Mononuclear cell (primary cell): ENCODE data around the gene SPTB. TPM values are rescaled to one million over a fixed set of nuclear protein-coding genes. Genes with fewer than 3 reads are reported as not detected.

Experiments
- H3K27me3 ChIP-seq: 2 replicates; pipeline ENCODE4 v1.6.0; 2011; ENCODE audit warnings: low read length, control low read depth; ENCODE audit not compliant: insufficient read depth
- H3K4me1 ChIP-seq: 2 replicates; pipeline ENCODE4 v1.5.1; 2011; ENCODE audit warnings: mild to moderate bottlenecking, low read length, control low read depth; ENCODE audit not compliant: insufficient read depth
- H3K4me3 ChIP-seq: 2 replicates; pipeline ENCODE4 v1.5.1; 2011; ENCODE audit warnings: mild to moderate bottlenecking, low read length, moderate library complexity
- H3K9me3 ChIP-seq: 2 replicates; pipeline ENCODE4 v1.5.1; 2011; ENCODE audit warnings: low read depth, mild to moderate bottlenecking, control low read depth, low read length
- total RNA-seq: library from RNA; depleted of rRNA; stranded (reverse); fragments of >200 nt; gene quantifications from one replicate; pipeline ENCODE4 v1.2.3, GENCODE V29; 2012

Gene SPTB
- total RNA-seq, 1 donor, result 1.5 TPM

GRCh38 chr14:64786296-64787149 lies 93.2 kb downstream of the SPTB start:
- H3K27me3 ChIP-seq, result no peaks in the 10 kb centered on the region
- H3K9me3 ChIP-seq, result no peaks in the 10 kb centered on the region
- H3K4me1 ChIP-seq, result no peaks in the 10 kb centered on the region
- no peak overlapping the region for H3K4me3 ChIP-seq

GRCh38 chr14:64784006-64784405 lies 95.7 kb downstream of the SPTB start:
- Histone ChIP-seq H3K4me1 (no peaks in the 10 kb centered on the region), H3K9me3 (no peaks in the 10 kb centered on the region), H3K27me3 (no peaks in the 10 kb centered on the region), H3K4me3 (no peak overlapping the region)

GRCh38 chr14:64782196-64782595 lies 97.5 kb downstream of the SPTB start:
- no peaks in the 10 kb centered on the region for H3K27me3 ChIP-seq
- no peaks in the 10 kb centered on the region for H3K4me1 ChIP-seq
- no peak overlapping the region for H3K4me3 ChIP-seq
- H3K9me3 ChIP-seq, result no peaks in the 10 kb centered on the region

DNA sequence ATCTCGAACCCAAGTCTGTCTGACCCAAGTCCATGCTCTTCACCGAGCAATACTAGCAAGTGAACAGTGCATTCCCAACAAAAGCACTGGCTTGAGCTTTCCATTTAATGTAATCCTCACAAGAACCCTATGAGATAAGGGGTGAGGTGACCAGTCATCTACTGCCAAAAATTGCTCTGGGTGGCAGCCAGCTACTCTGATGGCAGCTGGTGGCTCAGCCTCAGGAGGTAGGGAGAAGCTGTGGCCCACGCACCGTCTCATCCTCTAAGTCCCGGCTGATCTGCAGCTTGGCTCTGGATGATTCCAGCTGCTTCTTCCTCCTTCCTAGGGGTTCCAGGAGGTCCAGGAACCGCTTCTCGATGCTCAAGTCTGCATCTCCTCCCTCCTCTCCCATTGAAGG lies 100.2 kb downstream of the SPTB start:
- H3K4me1 ChIP-seq, result no peaks in the 10 kb centered on the region
- H3K9me3 ChIP-seq, result no peaks in the 10 kb centered on the region
- H3K4me3 ChIP-seq, result no peak overlapping the region
- no peaks in the 10 kb centered on the region for H3K27me3 ChIP-seq

- Histone ChIP-seq H3K27me3 (no peaks in the 10 kb centered on the region), H3K9me3 (no peaks in the 10 kb centered on the region)
These were observed 101.5 kb downstream of the SPTB start for GRCh38 chr14:64778104-64778754.

GRCh38 chr14:64777461-64777860 lies 102.2 kb downstream of the SPTB start:
- Histone ChIP-seq H3K4me1 (no peaks in the 10 kb centered on the region), H3K27me3 (no peaks in the 10 kb centered on the region), H3K9me3 (no peaks in the 10 kb centered on the region)

More at GRCh38 chr14:64778104-64778754, 101.5 kb downstream of the SPTB start:
- Histone ChIP-seq H3K4me1 (no peaks in the 10 kb centered on the region), H3K4me3 (no peak overlapping the region)

GRCh38 chr14:64775081-64775777 lies 104.5 kb downstream of the SPTB start:
- Histone ChIP-seq H3K27me3 (no peaks in the 10 kb centered on the region), H3K4me1 (peaks cover 6% of the 10 kb centered on the region), H3K9me3 (no peaks in the 10 kb centered on the region), H3K4me3 (no peak overlapping the region)

More at GRCh38 chr14:64777461-64777860, 102.2 kb downstream of the SPTB start:
- H3K4me3 ChIP-seq, result no peak overlapping the region

DNA sequence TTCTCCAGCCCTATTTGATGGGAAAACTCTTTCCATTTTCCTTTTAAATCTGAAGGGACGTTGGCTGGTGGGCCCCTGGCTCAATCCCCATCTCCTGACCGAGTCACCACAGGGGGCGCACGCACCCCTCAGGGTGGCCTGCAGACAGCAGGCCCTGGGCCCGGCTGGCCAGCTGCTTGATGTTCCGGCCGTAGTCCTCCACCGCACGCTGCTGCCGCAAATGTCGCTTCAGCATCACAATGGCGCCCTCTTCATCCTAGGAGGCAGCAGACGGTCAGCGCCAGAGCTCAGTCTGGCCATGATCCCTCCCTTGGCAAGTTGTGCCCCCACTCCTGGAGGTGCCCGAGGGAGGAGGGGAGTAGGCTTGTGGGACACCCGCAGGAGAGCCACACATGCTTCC lies 105.4 kb downstream of the SPTB start:
- no peaks in the 10 kb centered on the region for H3K9me3 ChIP-seq
- H3K4me1 ChIP-seq, result peaks cover 6% of the 10 kb centered on the region
- no peak overlapping the region for H3K4me3 ChIP-seq
- no peaks in the 10 kb centered on the region for H3K27me3 ChIP-seq

GRCh38 chr14:64773577-64773976 lies 106.1 kb downstream of the SPTB start:
- Histone ChIP-seq H3K4me3 (no peak overlapping the region), H3K27me3 (no peaks in the 10 kb centered on the region), H3K9me3 (no peaks in the 10 kb centered on the region), H3K4me1 (peaks cover 6% of the 10 kb centered on the region)

- H3K4me1 ChIP-seq, result peaks cover 6% of the 10 kb centered on the region
- H3K4me3 ChIP-seq, result no peak overlapping the region
- no peaks in the 10 kb centered on the region for H3K9me3 ChIP-seq
- H3K27me3 ChIP-seq, result no peaks in the 10 kb centered on the region
These were observed 106.7 kb downstream of the SPTB start for GRCh38 chr14:64773046-64773445.

- Histone ChIP-seq H3K27me3 (no peaks in the 10 kb centered on the region), H3K4me3 (no peak overlapping the region), H3K4me1 (peaks cover 6% of the 10 kb centered on the region), H3K9me3 (no peaks in the 10 kb centered on the region)
These were observed 107.2 kb downstream of the SPTB start for GRCh38 chr14:64772397-64772950.

DNA sequence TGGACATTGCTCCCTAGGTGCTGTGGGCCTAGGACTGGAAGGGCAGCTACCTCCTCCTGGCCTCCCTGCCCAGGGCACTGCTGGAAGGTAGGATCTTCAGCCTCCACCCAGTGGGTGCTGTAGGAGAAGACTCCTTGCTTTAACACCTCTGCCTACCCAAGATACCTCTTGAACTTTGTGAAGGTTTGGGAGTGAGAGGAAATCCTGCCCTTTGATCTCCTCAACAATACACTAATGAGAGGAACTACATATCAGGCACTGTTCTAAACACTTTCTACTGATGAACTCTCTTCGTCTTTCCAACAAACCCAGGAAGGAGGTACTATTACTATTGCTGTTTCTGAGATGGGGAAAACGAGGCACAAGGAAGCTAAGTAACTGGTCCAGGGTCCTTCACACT lies 108.5 kb downstream of the SPTB start:
- Histone ChIP-seq H3K27me3 (no peaks in the 10 kb centered on the region), H3K9me3 (no peaks in the 10 kb centered on the region), H3K4me1 (peaks cover 6% of the 10 kb centered on the region), H3K4me3 (no peak overlapping the region)

DNA sequence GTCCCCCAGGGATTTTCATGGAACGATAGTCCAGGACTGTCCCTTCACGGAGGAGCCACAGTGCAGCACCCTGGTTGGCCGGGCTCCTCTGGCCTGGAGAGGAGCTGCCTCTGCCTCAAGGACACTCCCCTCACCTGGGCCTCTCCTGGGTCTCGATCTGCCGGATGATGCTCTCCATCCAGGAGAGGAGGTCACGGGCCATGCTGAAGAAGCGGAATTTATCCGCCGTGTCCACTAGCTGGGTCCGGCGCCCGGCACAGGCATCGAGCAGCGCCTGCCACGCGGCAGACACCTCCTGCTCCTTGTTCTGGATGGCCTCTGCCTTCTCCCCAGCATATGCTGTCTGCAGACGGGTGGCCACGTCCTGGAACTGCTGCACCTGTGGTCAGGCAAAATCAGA lies 109.0 kb downstream of the SPTB start:
- Histone ChIP-seq H3K27me3 (no peaks in the 10 kb centered on the region), H3K9me3 (no peaks in the 10 kb centered on the region), H3K4me1 (peaks cover 6% of the 10 kb centered on the region), H3K4me3 (no peak overlapping the region)

- Histone ChIP-seq H3K9me3 (no peaks in the 10 kb centered on the region), H3K27me3 (no peaks in the 10 kb centered on the region), H3K4me1 (peaks cover 10% of the 10 kb centered on the region), H3K4me3 (no peak overlapping the region)
These were observed 110.3 kb downstream of the SPTB start for GRCh38 chr14:64769096-64770020.
